GM18508 (cell line): ENCODE measurements around the gene NCAPG.
A peak's percentile ranks its signal among the peaks of the same experiment; 100 is the strongest.

Experiments
- ATAC-seq: cut with Tn5 transposase; IDR thresholded peaks from one replicate; pipeline ENCODE4 v1.9.1; 2021; ENCODE audit warnings: moderate number of reproducible peaks; ENCODE audit not compliant: insufficient read depth, unreplicated experiment

Gene NCAPG

DNA sequence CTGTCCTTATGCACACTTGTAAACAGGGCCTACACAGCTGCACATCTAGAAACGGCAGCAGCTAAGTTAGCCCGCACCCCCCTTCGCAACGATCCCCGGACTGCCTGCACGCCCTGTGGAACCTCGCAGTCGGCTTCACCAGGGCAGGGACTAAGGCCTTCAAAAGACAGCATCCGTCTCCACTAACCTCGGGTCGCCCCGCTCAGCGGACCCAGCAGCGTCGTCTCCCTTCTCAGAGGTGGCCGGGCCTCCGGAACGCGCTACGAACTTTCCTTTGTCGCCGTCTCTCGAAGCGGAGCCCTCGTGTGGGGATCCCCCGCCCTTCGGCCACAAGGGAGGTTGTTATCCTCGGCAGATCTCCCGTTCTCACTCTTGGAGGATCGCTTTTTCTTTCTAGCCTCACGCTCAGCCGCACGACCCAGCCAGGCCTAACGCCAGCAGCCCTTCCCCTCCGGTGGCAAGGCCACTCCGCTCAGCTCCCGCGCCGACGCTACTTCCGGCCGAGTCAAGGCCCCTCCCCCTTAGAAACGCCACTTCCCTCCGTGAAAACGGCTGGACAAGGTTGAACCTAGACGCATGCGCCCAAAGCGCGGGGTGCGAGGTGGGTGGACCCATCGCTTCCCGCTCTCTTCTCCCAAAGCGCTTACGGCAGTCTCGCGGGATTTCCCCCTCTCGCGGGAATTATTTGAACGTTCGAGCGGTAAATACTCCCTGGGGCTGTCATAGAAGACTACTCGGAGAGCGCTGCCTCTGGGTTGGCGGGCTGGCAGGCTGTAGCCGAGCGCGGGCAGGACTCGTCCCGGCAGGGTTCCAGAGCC is at the start of gene NCAPG, which contains the start of gene DCAF16:
TSS of gene NCAPG (plus strand) at position 720 of the 818 bp plus-strand sequence. CDS start 99 bp downstream, outside the sequence.
TSS of gene DCAF16 (minus strand) at position 498 of the 818 bp plus-strand sequence. CDS start 6,616 bp downstream, outside the sequence.
- peak; percentile 82 for ATAC-seq

GRCh38 chr4:17761062-17761461 is 49.7 kb upstream of the NCAPG start:
- no peak for ATAC-seq

- ATAC-seq = no peak
Observed at GRCh38 chr4:17762726-17763125, 48.1 kb upstream of the NCAPG start.

GRCh38 chr4:17763416-17763815 is 47.4 kb upstream of the NCAPG start:
- ATAC-seq = no peak

DNA sequence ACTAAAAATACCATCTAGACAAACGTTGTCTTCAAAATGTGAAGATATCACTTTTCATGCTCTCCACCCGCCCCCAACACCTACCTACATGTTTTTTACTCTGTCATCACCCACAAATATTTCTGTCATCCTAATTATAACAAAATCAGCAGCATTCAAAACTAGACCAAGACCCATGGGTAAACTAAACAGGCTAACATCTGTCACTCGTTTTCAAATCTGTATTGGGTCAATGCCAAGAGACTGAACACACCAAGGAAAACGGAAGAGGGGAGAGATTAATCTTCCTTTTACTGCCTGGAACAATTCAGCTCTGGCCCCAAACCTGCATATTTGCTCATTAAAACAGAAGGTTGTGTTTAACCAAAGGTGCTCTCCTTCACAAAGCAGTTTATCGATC is 46.8 kb upstream of the NCAPG start:
- ATAC-seq = no peak

DNA sequence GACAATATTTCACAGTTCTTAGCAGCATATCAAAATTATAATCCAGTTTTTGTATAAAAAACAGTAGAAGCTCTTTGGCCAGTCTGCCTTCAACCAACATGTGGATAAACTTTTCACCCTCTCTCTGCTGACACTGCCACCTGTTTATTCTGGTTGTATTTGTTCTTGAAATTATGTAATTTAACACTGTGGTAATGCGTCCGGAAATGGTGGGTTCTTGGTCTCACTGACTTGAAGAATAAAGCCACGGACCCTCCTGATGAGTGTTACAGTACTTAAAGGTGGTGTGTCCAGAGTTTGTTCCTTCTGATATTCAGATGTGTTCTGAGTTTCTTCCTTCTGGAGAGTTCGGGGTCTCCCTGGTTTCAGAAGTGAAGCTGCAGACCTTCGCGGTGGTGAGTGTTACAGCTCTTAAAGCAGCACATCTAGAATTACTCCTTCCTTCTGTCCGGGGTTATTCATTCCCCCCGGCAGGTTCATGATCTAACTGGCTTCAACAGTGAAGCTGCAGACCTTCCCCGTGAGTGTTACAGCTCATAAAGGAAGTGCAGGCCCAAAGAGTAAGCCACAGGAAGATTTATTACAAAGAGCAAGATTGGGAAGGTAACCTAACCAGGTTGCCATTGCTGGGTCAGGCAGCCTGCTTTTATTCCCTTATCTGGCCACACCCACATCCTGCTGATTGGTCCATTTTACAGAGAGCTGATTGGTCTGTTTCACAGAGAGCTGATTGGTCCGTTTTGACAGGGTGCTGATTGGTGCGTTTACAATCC is 45.1 kb upstream of the NCAPG start:
- ATAC-seq = no peak

GRCh38 chr4:17766826-17767458 is 43.8 kb upstream of the NCAPG start:
- no peak for ATAC-seq

GRCh38 chr4:17769406-17770174 is 41.2 kb upstream of the NCAPG start:
- no peak for ATAC-seq

DNA sequence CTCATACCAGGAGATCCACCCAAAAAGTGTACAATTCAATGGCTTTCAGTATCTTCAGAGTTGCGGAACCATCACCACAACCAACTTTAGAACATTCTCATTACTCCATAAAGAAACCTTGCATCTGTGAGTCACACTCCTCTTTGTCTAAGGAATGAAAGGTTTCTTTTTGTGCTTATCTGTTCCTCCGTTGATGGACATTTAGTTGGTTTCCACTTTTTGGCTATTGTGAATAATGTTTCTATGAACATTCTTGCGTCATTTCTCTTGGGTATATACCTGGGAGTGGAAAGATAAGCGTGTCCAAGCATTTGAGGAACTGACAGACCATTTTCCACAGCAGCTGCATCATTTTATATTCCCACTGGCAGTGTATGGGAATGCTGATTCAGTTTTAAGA is 39.9 kb upstream of the NCAPG start:
- no peak for ATAC-seq

GRCh38 chr4:17771284-17771908 is 39.4 kb upstream of the NCAPG start:
- no peak for ATAC-seq

GRCh38 chr4:17773135-17773698 is 37.6 kb upstream of the NCAPG start:
- no peak for ATAC-seq

DNA sequence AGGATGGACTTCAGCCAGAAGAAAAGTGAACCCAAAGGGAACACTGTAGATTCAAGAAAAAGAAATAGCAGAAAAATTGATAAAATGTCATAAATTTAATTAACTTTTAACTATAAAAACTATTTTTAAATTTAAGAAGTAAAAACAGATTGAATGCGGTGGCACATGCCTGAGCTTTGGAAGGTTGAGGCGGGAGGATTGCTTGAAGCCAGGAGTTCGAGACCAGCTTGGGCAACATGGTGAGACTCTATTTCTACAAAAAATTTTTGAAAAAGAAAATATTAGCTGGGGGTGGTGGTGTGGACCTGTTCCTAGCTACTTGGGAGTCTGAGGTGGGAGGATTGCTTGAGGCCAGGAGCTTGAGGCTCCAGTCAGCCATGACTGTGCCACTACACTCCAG is 32.3 kb upstream of the NCAPG start:
- ATAC-seq = no peak

- no peak for ATAC-seq
Observed at GRCh38 chr4:17780501-17781299, 30.1 kb upstream of the NCAPG start.

GRCh38 chr4:17781300-17782287 is 29.2 kb upstream of the NCAPG start, which contains the start of gene FAM184B:
TSS of gene FAM184B (minus strand) at chr4:17781621. CDS start at chr4:17781299, 322 bp downstream.
- no peak for ATAC-seq

- no peak for ATAC-seq
Observed at GRCh38 chr4:17785858-17786257, 24.9 kb upstream of the NCAPG start.

GRCh38 chr4:17786567-17786966 is 24.2 kb upstream of the NCAPG start:
- ATAC-seq = no peak

DNA sequence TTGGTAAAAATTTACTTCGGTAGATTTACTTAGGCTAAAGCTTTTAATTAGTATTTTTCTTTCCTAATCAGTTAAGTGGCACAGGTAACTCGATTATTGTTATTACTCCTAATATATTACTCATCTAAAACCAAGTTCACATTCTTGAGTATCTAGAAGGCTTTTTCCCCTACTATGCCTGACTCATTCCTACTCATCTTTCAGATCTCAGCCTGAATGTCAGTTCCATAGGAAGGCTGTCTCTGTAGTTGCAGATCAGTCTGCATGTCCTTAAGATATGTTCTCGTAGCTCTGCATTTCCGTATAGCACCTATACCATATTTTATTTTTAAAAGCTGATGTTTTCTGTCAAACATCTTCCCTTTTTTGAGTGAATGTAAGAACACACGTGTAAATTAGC is 23.5 kb upstream of the NCAPG start:
- ATAC-seq = no peak
